ENCODE results near the gene SCAPER.

DNA sequence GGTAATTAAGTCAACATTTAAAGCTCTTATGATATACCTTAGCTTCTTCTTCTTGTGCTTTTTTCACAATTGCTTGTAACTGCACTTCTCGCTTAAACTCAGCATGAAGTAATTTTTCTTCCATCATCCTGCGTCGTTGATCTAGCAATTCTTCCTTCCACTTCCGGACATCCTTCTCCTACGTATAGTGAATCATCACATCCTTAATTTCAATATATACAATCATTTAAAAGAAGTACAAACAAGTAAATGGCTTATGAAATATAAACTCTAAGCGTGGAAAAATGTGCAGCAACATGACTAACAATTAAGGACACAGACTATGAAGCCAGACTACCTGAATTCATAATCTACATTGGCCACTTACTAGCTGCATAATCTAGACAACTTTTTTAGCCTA is 151.4 kb downstream of the SCAPER start:
- TF ChIP-seq, protein P1, sequence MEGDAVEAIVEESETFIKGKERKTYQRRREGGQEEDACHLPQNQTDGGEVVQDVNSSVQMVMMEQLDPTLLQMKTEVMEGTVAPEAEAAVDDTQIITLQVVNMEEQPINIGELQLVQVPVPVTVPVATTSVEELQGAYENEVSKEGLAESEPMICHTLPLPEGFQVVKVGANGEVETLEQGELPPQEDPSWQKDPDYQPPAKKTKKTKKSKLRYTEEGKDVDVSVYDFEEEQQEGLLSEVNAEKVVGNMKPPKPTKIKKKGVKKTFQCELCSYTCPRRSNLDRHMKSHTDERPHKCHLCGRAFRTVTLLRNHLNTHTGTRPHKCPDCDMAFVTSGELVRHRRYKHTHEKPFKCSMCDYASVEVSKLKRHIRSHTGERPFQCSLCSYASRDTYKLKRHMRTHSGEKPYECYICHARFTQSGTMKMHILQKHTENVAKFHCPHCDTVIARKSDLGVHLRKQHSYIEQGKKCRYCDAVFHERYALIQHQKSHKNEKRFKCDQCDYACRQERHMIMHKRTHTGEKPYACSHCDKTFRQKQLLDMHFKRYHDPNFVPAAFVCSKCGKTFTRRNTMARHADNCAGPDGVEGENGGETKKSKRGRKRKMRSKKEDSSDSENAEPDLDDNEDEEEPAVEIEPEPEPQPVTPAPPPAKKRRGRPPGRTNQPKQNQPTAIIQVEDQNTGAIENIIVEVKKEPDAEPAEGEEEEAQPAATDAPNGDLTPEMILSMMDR (IDR thresholded peaks at IDR 0.05; ENCODE audit: low read depth, low read length): no peak
- TF ChIP-seq EZH2phosphoT487 (IDR thresholded peaks at IDR 0.05; ENCODE audit: low read depth): no peak

Measured in OCI-LY3 (cell line).